Activated CD8-positive, alpha-beta memory T cell treated with anti-CD3 and anti-CD28 coated beads, Interleukin-2, amount 50 U/mL, for 4 hours (primary cell): ENCODE results near the gene FBXL19.
A peak's percentile ranks its signal among the peaks of the same experiment; 100 is the strongest.
"Not testable (repeated sequence)": the region's sequence is repeated elsewhere in the genome, so short reads cannot be mapped to it uniquely, and the experiment has no call there.

Experiments used
- DNase-seq: peaks from one replicate; pipeline ENCODE4 v3.0.0-alpha.2; 2020

Gene FBXL19

GRCh38 chr16:30923554-30924075 lies at the start of gene FBXL19:
FBXL19 (plus strand) TSS chr16:30923572; CDS start chr16:30925755, 2,183 bp downstream.
- peak; percentile 44 for DNase-seq

- DNase-seq = no peak
Measured at GRCh38 chr16:30874244-30874820, 49.0 kb upstream of the FBXL19 start.

DNA sequence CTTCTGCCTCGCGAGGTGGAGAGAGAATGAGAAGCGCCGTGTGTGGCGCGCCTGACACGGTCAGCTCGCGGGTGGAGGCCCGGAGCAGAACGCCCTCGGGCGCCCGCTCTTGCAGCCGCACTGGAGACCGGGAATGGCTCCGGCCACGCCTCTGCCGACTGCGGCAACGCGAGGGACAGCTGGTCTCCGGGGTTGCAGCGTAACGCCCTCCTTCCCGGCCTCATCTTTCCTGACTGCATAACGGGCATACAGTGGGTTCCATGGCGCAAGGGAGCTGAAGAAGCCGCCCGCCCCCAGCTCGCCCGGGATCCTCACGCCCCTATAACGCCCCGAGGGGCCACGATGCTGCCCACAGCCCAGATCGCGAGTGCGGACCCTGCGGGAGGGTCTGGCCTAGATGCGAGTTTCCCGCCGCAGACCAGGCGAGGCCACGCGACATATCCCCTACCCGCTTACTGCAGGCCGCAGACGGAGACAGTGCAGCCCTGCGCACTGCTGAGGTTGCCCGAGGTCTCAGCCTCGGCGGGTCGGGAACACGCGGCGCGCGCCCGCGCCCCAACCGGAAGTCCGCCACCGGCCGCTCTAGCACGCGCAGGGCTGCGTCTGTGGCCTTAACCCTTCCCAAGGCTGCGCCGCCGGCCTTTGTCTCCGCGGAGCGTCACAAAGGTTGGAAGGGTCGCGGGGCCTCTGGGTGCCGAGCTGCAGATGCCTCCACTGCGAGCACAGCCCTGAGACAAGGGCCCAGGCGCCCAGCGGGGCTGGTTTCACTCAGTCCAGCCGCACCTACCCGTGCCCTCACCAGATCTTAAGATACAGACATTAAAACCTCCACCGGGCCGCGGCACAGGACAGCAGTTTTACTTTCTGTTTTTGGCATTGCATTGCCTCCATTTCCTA lies 48.3 kb upstream of the FBXL19 start:
- DNase-seq = peak; percentile 91

GRCh38 chr16:30875871-30876801 lies 47.2 kb upstream of the FBXL19 start:
- no peak for DNase-seq

DNA sequence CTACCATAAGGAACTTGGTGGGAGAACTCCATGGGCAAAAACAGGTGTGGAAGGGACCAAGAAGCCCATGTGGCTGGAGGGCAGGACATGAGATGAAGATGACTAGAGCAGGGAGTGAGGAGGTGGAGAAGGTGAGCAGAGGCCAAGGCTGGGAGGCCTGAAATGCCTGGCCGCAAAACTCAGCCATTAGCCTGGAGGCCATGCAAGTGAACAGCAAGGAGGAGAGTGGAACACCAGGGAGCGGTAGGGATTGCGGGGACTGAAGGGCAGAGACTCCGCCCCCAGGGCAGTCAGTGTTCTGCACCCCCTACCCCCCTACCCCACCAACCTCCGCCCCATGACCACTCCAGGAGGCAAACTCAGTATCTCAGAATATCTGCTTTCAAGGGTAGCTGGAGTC lies 46.5 kb upstream of the FBXL19 start:
- DNase-seq = no peak

DNA sequence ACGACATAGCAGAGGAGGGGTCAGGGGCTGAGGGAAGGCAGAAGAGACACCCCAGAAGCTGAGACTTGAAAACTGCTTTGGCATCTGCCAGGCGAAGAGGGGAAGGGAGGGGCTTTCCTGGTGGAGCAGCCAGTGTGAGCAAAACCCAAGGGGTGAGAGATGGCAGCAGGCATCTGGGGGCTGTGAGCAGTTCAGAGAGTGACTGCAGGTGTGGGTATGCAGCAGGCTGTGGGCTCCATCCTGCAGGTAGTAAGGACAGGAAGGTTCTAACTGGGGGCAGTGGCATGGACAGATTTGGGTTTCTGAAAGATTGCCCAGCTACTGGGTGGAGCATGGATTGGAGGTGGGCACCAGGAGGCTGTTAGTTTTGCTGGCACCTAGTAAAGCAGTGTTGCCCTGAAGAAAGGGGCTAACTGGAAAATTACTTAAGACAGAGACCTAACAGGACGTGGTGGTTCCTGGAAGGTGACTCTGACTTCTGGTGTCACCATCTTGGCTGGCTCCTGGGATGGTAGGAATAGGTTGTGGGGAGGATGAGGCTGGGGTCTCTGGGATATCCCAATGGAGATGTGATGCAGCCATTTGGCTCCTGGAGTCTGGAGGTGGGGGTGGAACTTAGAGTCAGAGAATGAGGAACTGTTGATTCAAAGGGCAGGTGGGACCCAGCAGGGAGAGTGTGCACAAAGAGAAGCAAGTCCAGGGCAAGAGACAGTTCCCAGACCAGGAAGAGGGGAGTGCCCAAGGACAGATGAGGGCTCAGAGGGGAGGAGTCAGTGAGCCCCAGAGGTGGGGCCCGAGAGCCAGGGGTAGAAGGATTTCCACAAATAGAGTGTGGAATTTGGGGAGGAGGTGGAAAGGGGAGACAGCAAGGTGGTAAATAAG lies 40.7 kb upstream of the FBXL19 start:
- no peak for DNase-seq

GRCh38 chr16:30884760-30885159 lies 38.6 kb upstream of the FBXL19 start:
- DNase-seq = no peak

DNA sequence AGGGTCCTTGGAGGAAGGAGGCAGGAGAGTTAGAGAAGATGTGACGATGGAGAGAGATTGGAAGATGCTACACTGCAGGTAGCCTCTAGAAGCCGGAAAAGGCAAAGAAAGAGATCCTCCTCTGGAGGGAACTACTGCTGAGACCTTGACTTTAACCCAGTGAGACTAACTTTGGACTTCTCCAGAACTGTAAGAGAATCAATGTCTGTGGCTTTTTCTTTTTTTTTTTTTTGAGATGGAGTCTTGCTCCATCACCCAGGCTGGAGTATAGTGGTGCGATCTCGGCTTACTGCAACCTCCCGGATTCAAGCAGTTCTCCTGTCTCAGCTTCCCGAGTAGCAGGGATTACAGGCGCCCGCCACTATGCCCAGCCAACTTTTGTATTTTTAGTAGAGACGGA lies 38.2 kb upstream of the FBXL19 start:
- no peak for DNase-seq

GRCh38 chr16:30886145-30886544 lies 37.2 kb upstream of the FBXL19 start:
- DNase-seq = no peak

- DNase-seq = no peak
Measured at GRCh38 chr16:30887927-30888326, 35.4 kb upstream of the FBXL19 start.

DNA sequence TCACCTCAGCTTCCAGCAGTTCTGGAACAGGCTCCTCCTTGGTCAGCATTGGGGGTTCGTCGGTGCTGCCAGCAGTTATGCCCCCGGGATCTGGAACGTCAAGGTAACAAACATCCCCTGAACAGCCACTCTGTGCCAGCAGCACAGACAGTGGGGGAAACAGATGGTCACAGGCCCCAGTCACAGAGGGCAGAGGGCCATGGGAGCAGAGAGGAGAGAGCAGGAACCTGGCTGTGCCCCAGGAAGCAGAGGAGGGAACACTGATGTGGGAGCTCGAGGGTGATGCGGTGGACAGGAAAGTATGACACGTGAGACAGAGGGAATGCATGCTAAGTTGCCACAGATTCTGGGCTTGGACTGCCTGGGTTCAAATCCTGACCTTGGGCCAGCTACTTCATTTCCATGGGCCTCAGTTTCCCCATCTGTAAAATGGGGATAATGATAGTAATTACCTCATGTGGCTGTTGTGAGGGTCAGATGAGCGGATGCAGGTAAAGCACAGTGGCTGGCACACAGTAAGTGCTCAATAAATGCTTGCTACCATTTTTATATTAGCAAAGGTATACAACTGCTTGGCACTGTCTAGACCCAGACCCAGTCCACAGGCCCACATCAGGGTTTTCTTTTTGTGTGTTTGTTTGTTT lies 34.4 kb upstream of the FBXL19 start:
- no peak for DNase-seq

- no peak for DNase-seq
Measured at GRCh38 chr16:30889721-30890120, 33.7 kb upstream of the FBXL19 start.

- not testable (repeated sequence) for DNase-seq
Measured at GRCh38 chr16:30891043-30891823, 32.1 kb upstream of the FBXL19 start.

- no peak for DNase-seq
Measured at GRCh38 chr16:30892670-30893416, 30.5 kb upstream of the FBXL19 start.

DNA sequence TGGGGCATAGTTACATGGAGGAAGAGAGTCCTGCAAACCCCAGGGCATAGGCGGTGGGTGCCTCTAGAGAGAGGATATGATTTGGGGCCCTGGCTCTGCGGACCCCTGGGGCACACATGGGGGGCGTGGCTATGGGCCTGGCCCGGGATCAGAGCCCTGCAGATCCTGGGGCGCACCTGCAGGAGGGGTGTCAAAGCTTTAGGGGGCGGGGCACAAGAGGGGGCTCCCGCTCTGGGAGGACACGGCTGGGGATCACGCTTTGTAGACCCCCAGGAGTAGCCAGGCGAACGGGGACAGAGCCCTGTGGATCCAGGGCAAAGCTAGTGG lies 30.0 kb upstream of the FBXL19 start:
- no peak for DNase-seq

GRCh38 chr16:30893744-30894539 lies 29.4 kb upstream of the FBXL19 start, which contains the start of gene BCL7C:
BCL7C (minus strand) TSS chr16:30894077; CDS start chr16:30893944, 133 bp downstream.
- DNase-seq = peak; percentile 81

DNA sequence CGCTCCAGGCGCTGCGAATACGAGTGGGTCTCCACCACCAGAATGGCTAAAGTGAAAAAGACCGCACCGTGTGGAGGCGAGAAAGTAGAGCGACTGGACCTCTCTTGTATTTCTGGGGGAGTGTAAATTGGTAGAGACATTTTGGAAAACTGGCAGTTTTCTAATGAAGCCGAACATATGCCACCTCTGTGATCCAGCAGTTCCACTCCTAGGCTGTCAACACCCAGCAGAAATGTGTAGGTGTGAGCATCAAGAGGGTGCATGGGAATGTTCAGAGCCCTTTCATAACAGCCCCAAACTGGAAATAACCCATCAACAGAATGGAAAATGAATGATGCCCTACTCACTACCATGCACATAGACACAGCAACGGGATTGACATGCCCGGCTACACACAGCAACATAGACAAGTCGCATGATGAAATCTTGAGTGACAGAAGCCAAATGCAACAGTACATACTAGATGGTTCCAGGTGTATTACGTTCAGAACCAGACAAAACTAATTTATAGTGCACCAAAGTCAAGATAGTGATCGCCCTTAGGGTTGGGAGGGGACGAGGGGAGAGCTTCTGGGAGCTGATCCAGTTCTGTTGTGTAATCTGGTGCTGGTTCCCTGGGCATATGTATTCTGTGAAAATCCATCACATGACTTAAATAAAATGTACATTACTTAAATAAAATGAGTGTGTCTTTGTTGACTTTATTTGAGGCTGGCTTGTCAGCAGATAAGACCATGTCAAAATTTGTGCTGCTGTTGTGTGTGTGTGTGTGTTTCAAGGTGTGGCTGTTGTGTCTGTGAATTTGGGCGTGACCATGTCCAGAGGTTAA lies 28.6 kb upstream of the FBXL19 start:
- no peak for DNase-seq

DNA sequence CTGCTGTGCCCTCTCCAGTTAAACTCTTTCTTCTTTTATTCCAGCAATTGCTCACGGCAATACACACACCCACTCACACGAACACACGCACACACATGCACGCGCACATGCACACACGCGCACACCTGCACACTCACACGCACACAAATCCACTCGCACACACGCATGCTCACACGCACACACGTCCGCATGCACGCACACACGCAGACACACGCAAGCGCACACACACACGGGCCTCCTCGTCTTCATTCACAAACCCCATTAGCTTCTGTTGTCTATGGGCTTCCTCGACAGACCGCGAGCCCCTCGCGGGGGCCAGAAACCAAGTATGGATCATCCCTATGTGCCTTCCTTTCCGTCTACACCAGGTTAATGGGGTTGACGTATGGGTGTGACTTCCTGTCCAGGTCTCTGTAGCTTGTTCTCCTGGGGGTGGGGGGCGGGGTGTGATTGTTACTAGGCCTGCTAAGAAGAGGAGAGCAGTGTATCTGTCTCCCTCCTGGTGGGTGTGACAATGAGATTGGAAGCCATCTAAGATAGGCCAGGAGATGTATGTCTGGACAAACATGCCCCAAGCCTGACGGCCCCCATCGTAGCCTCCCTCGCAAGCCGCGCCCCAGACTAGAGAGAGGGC lies 27.6 kb upstream of the FBXL19 start:
- no peak for DNase-seq
